CD4-positive, alpha-beta memory T cell (primary cell): ENCODE data around the gene ZFPM1. TPM values are rescaled to one million over a fixed set of nuclear protein-coding genes. Genes with fewer than 3 reads are reported as not detected.

Experiments used
- CTCF ChIA-PET: fragments of 350-600 bp; sonication (Branson Sonifier 250); formaldehyde crosslinking; loops from one replicate; lab custom pipeline; 2021; ENCODE audit warnings: inconsistent platforms; ENCODE audit not compliant: partially characterized antibody; lab: Charles Lee
- POLR2A ChIA-PET: fragments of 350-600 bp; sonication (Branson Sonifier 250); formaldehyde crosslinking; loops from one replicate; lab custom pipeline; 2021; ENCODE audit not compliant: partially characterized antibody; lab: Charles Lee
- DNase-seq, 5 donors: peaks; one replicate each; pipeline versions ENCODE4 v3.0.0 to v3.0.0-alpha.2; 2020 to 2022; ENCODE audit warnings: mixed read lengths in 1 of 5
- H3K27ac ChIP-seq: one replicate; pipeline ENCODE4 v1.7.0; 2013; ENCODE audit warnings: low read depth, low read length
- H3K27me3 ChIP-seq: 2 replicates; pipeline ENCODE4 v1.7.0; 2013; ENCODE audit warnings: mild to moderate bottlenecking, low read length, moderate library complexity; ENCODE audit not compliant: insufficient read depth
- H3K36me3 ChIP-seq: 2 replicates; pipeline ENCODE4 v1.7.0; 2013; ENCODE audit warnings: mild to moderate bottlenecking, low read length, moderate library complexity; ENCODE audit not compliant: insufficient read depth
- H3K4me1 ChIP-seq: 2 replicates; pipeline ENCODE4 v1.7.0; 2013; ENCODE audit warnings: mild to moderate bottlenecking, low read length, moderate library complexity; ENCODE audit not compliant: insufficient read depth
- H3K4me3 ChIP-seq, 2 donors: one replicate each; pipeline ENCODE4 v1.7.0; 2013; ENCODE audit warnings: low read length in 2 of 2, mild to moderate bottlenecking in 1 of 2
- H3K9me3 ChIP-seq, 2 donors: one replicate each; pipeline ENCODE4 v1.7.0; 2013; ENCODE audit warnings: low read length in 2 of 2, control low read depth in 1 of 2; ENCODE audit not compliant: control insufficient read depth in 1 of 2
- H3K27ac Mint-ChIP-seq, 7 donors: one replicate each; pipeline ENCODE4 v1.8.0; 2020 to 2021; ENCODE audit warnings: mixed read lengths in 7 of 7, mild to moderate bottlenecking in 6 of 7, inconsistent platforms in 3 of 7, moderate library complexity in 3 of 7
- H3K27me3 Mint-ChIP-seq, 2 donors: one replicate each; pipeline ENCODE4 v1.8.0; 2020 to 2021; ENCODE audit warnings: mixed read lengths in 2 of 2
- H3K36me3 Mint-ChIP-seq, 2 donors: one replicate each; pipeline ENCODE4 v1.8.0; 2020 to 2021; ENCODE audit warnings: mixed read lengths in 2 of 2, inconsistent platforms in 1 of 2, mild to moderate bottlenecking in 1 of 2
- H3K4me1 Mint-ChIP-seq, 4 donors: one replicate each; pipeline ENCODE4 v1.8.0; 2020 to 2021; ENCODE audit warnings: mixed read lengths in 4 of 4, mild to moderate bottlenecking in 1 of 4
- H3K4me3 Mint-ChIP-seq, 8 donors: one replicate each; pipeline ENCODE4 v1.8.0; 2020 to 2021; ENCODE audit warnings: mixed read lengths in 8 of 8, mild to moderate bottlenecking in 7 of 8, moderate library complexity in 6 of 8, inconsistent platforms in 3 of 8
- H3K9me3 Mint-ChIP-seq, 8 donors: one replicate each; pipeline ENCODE4 v1.8.0; 2020 to 2021; ENCODE audit warnings: mixed read lengths in 8 of 8, mild to moderate bottlenecking in 5 of 8, inconsistent platforms in 3 of 8, moderate library complexity in 1 of 8
- intact Hi-C: fragments of 100-400 bp; cut with micrococcal nuclease; formaldehyde crosslinking; loops from one replicate; pipeline ENCODE4 v1.15.1; 2023
- polyA plus RNA-seq, 2 donors: library from polyadenylated mRNA; unstranded; fragments of 300-500 nt; fragmentation: Illumina TruSeq; gene quantifications; one replicate each; pipeline ENCODE4 v1.2.3, GENCODE V29; 2021
- total RNA-seq, 2 experiments: library from RNA; stranded (reverse); gene quantifications; one replicate each; pipeline ENCODE4 v1.2.3, GENCODE V29; 2021

The ZFPM1 gene
- total and polyA plus RNA-seq, 4 experiments from 2014 or later, result 0.07 to 20.5 (median 9.7) TPM

DNA sequence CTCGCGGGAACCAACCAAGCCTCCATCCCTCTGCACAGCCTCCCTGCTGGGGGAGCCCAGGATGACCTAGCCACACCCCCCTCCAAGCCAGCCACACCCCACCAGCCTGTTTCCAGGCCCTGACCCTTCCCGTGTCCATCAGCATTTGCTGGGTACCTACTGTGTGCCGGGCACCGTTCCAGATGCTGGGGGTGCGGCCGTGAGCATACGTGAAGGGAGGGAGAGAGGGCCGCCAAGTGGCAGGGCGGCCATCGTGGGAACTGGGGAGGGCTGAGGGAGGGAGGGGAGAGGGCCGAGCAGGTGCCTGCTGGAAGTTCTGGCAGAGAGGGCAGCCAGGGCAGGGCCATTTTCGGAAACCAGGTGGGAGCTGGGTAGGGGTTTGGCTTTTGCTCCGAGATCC is 23.1 kb downstream of the ZFPM1 start:
- peaks cover 67% of the 10 kb centered on the region for H3K4me1 ChIP-seq
- DNase-seq, result no peak
- no peak overlapping the region for H3K27ac ChIP-seq
- H3K4me3 ChIP-seq, result no peak overlapping the region
- no peaks in the 10 kb centered on the region for H3K36me3 ChIP-seq
- H3K27ac Mint-ChIP-seq, result peak overlapping the region in 3 of 7 donors; percentile 44 to 85 (median 83)
- H3K27me3 ChIP-seq, result no peaks in the 10 kb centered on the region
- H3K27me3 Mint-ChIP-seq, result no peaks in the 10 kb centered on the region
- ChIA-PET POLR2A (no interaction called here), CTCF (no interaction called here)
- intact Hi-C loops, result loop anchor here (5.0 kb wide), 1 partner anchor 51 kb away; no protein-coding TSS in a partner anchor
- no peaks in the 10 kb centered on the region for H3K36me3 Mint-ChIP-seq
- H3K4me3 Mint-ChIP-seq, result no peak overlapping the region
- no peaks in the 10 kb centered on the region for H3K9me3 ChIP-seq
- H3K4me1 Mint-ChIP-seq, result peaks cover 19 to 59% (median 44%) of the 10 kb centered on the region in 4 donors
- H3K9me3 Mint-ChIP-seq, result peaks cover 0 to 2% (median 0%) of the 10 kb centered on the region in 8 donors

DNA sequence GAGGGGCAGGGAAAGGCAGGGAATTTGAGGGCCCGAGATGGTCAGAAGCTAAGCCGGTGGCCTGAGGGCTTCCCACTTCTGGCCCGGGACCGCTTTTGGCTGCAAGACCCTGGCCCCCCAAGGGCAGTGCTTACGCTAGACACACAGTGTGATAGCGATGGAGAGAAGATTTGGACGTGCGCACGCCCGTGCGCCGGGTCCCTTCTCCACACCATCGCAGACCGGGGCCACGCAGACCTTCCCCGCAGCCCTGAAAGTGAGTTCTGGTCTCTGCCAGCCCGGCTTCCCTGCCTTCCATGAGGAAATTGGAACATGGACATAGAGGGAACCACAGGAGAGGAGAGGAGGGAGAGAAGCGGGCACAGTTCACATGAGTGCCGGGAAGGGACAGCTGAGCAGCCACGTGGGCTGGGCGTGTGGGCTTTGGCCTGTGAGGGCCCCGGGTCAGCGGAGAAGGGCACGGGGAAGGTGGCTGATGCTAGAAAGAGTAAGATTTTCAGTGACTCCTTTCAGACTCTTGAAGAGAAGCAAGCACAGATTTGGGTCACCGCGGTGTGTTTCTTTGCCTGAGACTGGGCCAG is 23.8 kb downstream of the ZFPM1 start:
- H3K4me1 Mint-ChIP-seq, result peaks cover 21 to 63% (median 44%) of the 10 kb centered on the region in 4 donors
- POLR2A ChIA-PET, result no interaction called here
- H3K36me3 Mint-ChIP-seq, result no peaks in the 10 kb centered on the region

DNA sequence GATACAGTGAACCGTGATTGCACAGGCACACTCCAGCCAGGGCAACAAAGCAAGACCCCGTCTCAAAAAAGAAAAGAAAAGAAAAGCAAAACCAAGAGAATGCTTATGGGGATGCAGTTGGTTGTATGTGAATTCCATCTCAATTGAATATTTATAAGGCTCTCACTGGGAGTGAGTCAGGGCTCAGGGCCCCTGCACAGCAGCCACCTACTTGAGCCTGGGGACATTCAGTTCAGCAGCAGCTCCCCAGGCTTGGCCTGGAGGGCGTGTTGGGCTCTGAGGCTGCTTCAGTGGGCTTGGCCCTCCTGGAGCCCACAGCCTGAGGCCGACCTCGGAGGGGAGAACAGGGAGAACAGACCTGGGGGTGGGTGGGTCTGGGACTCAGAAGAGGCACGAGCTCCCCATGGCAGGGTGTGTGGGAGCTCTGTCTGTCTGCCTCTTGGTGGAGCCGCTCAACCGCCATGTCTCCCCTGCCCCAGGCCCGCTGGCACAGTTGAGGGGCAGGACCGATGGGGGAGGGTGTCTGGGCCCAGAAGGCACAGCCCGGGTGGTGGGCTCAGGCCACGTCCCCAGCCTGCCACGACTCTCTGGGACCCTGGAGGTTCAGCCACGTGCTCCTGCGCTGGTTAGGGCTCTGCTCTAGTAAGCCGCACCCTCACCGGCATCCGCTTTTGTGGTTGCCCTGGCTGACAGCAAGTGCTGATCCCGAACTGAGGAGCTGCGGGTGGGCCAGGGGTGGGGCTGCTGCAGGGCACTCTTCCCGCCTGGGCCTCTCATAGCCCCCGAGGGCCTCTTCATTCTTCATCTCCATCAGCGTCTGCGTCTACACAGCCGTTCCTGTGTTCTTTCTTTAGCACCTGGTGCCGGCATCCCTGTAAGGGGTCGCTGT is 24.8 kb downstream of the ZFPM1 start:
- Mint-ChIP-seq H3K27ac (peak overlapping the region; percentile 70 to 92 (median 90)), H3K4me1 (peaks cover 19 to 58% (median 40%) of the 10 kb centered on the region in 4 donors), H3K27me3 (no peaks in the 10 kb centered on the region), H3K9me3 (peaks cover 0 to 2% (median 0%) of the 10 kb centered on the region in 8 donors), H3K36me3 (no peaks in the 10 kb centered on the region), H3K4me3 (peak overlapping the region in 7 of 8 donors; percentile 39 to 84 (median 63))
- intact Hi-C loops, result loop anchor here (2.0 to 5.0 kb wide), 2 partner anchors 21 to 49 kb away; no protein-coding TSS in a partner anchor
- ChIA-PET CTCF (no interaction called here), POLR2A (interaction anchor here (0.8 to 3.5 kb wide), 2 partner anchors 11 to 23 kb away, joined by 4 to 16 read pairs; no protein-coding TSS in a partner anchor)
- Histone ChIP-seq H3K9me3 (no peaks in the 10 kb centered on the region), H3K27ac (no peak overlapping the region), H3K4me1 (peaks cover 51% of the 10 kb centered on the region), H3K27me3 (no peaks in the 10 kb centered on the region), H3K36me3 (no peaks in the 10 kb centered on the region), H3K4me3 (no peak overlapping the region)
- DNase-seq, result peak; percentile 32 to 61 (median 54)

More for the DNA sequence above, 23.8 kb downstream of the ZFPM1 start:
- H3K27ac ChIP-seq, result no peak overlapping the region
- H3K36me3 ChIP-seq, result no peaks in the 10 kb centered on the region
- intact Hi-C loops, result loop anchor here (5.0 kb wide), 1 partner anchor 50 kb away; no protein-coding TSS in a partner anchor
- H3K4me3 ChIP-seq, result no peak overlapping the region
- Mint-ChIP-seq H3K27me3 (no peaks in the 10 kb centered on the region), H3K27ac (peak overlapping the region in 6 of 7 donors; percentile 29 to 92 (median 74)), H3K9me3 (peaks cover 0 to 2% (median 0%) of the 10 kb centered on the region in 8 donors), H3K4me3 (peak overlapping the region in 5 of 8 donors; percentile 41 to 56 (median 46))
- CTCF ChIA-PET, result no interaction called here
- H3K9me3 ChIP-seq, result no peaks in the 10 kb centered on the region
- no peaks in the 10 kb centered on the region for H3K27me3 ChIP-seq
- DNase-seq, result no peak
- H3K4me1 ChIP-seq, result peaks cover 60% of the 10 kb centered on the region

DNA sequence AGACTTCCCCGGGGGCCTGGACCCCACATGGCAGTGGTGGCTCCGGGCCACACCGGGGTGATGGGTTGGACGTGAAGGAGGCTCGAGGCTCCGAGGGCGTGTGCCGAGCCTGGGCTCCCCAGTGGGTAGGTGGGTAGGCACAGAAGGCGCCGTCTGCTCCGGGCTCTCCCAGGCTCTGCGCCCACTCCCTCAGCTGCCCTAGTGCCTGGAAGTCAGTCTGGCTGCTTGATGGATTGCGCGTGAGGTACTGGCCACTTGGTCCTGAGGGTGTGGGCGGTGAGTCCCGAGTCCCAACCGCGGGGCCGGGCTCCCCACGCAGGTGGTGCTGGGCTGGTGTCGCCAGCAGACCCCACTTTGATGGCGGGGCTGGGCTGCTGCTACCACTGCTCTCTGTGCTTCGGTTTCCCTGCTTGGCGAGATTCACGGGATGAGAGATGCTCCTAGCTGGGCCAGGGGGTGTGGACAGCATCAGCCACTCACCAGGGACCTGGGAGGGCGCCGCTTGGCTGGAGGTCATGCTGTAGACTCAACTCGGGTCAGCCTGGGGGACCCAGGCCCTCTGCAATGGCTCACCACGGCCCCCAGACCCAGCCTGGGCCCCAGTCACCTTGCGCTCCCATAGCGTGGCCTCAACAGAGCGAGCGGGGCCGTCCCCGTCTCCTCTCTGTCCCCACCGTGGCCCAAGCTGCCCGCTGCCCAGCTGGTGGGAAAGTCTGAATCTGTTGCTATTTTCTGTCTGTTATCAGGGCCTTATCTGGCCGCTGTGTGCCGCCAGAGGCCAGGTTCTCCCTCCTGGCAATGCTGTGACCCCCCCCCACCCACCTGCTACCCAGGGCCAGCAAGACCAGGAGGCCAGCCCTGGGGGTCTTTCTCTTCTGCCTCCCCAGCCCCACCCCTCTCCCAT is 26.1 kb downstream of the ZFPM1 start:
- intact Hi-C loops, result loop anchor here (2.0 to 5.0 kb wide), 2 partner anchors 22 to 48 kb away; no protein-coding TSS in a partner anchor
- Mint-ChIP-seq H3K27ac (peak overlapping the region in 5 of 7 donors; percentile 15 to 91 (median 73)), H3K4me3 (peak overlapping the region in 3 of 8 donors; percentile 17 to 68 (median 20)), H3K4me1 (peaks cover 19 to 61% (median 40%) of the 10 kb centered on the region in 4 donors), H3K9me3 (peaks cover 0 to 5% (median 0%) of the 10 kb centered on the region in 8 donors), H3K27me3 (no peaks in the 10 kb centered on the region), H3K36me3 (no peaks in the 10 kb centered on the region)
- Histone ChIP-seq H3K4me1 (peaks cover 48% of the 10 kb centered on the region), H3K4me3 (no peak overlapping the region), H3K9me3 (no peaks in the 10 kb centered on the region), H3K36me3 (no peaks in the 10 kb centered on the region), H3K27me3 (no peaks in the 10 kb centered on the region), H3K27ac (no peak overlapping the region)
- ChIA-PET CTCF (no interaction called here), POLR2A (interaction anchor here (0.8 to 3.5 kb wide), 4 partner anchors 12 to 91 kb away, joined by 3 to 16 read pairs (median 5); partner anchors contain the start of genes ZC3H18 and ZFPM1)
- no peak for DNase-seq

DNA sequence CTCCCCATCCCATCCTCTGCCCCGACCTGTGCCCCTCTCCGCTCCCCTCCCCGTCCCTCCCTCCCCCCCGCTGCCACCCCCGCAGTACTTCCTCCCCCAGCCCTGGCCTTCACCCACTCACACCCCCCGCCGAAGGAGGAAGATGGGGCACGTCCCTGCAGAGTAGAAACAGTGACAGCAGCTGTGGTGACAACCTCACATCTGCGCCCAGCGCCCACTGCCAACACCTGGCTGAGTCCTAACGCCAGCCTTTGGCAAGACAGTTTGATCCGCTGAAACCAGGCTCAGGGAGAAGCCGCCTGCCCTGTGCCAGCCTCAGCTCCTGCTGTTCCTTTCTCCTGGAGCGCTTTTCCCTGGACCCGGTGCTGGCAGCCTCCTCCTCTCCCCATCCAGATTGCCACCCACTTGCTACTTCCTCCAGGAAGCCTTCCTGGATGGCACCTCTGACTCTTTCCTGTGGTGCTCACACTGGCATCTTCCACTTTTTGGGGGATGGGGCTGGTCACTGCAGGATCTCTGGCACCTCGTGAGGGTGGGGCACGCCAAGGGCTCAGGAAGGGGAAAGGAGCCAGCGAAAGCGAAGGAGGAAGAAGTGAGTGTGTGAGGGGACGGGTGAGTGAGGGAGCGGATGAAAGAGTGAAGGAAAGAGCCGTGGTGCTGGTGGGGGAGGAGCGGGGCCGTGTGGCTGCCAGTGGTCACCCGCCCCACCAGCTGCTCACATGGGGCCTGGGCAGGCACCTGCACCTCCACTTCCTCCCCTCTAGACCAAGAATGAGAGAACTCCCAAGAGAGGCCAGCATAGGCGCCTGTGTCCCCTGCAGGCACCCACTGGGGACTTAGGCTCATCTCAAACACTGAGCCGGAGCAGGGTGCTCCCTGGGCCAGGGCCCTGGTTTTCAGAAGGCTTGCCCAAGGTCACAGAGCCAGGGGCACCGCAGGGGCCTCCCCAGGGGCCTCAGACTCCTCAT is 27.0 kb downstream of the ZFPM1 start:
- Histone ChIP-seq H3K27ac (no peak overlapping the region), H3K4me1 (peaks cover 48% of the 10 kb centered on the region), H3K36me3 (no peaks in the 10 kb centered on the region), H3K4me3 (no peak overlapping the region), H3K27me3 (no peaks in the 10 kb centered on the region), H3K9me3 (no peaks in the 10 kb centered on the region)
- Mint-ChIP-seq H3K27ac (peak overlapping the region in 6 of 7 donors; percentile 48 to 90 (median 84)), H3K9me3 (peaks cover 0 to 4% (median 0%) of the 10 kb centered on the region in 8 donors), H3K36me3 (peaks cover 0 to 3% of the 10 kb centered on the region in 2 donors), H3K4me1 (peaks cover 19 to 56% (median 39%) of the 10 kb centered on the region in 4 donors), H3K4me3 (peak overlapping the region in 5 of 8 donors; percentile 21 to 68 (median 46)), H3K27me3 (no peaks in the 10 kb centered on the region)
- intact Hi-C loops, result loop anchor here (2.0 to 5.0 kb wide), 2 partner anchors 23 to 47 kb away; no protein-coding TSS in a partner anchor
- peak in 3 of 5 donors; percentile 38 to 60 (median 50) for DNase-seq
- ChIA-PET POLR2A (interaction anchor here (1.1 to 3.5 kb wide), 3 partner anchors 25 to 90 kb away, joined by 3 to 16 read pairs (median 6); partner anchors contain the start of genes ZC3H18 and ZFPM1), CTCF (interaction anchor here (1.5 kb wide), 1 partner anchor 43 kb away, joined by 3 read pairs; no protein-coding TSS in a partner anchor)
